ENCODE measurements around the gene ACBD4.

ACBD4 gene

GRCh38 chr17:45150911-45151809, 15.7 kb downstream of the ACBD4 start:
- FAIRE-seq (no peak), DNase-seq (ENCODE audit: insufficient read length) (no peak)
- TF ChIP-seq TAF1 (IDR thresholded peaks at IDR 0.05; ENCODE audit: borderline replicate concordance, low read depth, low read length) (no peak), POLR2AphosphoS5 (IDR thresholded peaks at IDR 0.05; ENCODE audit: low read depth, low read length) (no peak), POLR2A (IDR thresholded peaks at IDR 0.05; ENCODE audit: low read depth, low read length) (no peak)

- TF ChIP-seq POLR2A (IDR thresholded peaks at IDR 0.05; ENCODE audit: low read depth, low read length) (no peak), TAF1 (IDR thresholded peaks at IDR 0.05; ENCODE audit: borderline replicate concordance, low read depth, low read length) (no peak), POLR2AphosphoS5 (IDR thresholded peaks at IDR 0.05; ENCODE audit: low read depth, low read length) (no peak)
- no peak for FAIRE-seq
- no peak for DNase-seq (ENCODE audit: insufficient read length)
Observed at GRCh38 chr17:45155029-45155428, 19.5 kb downstream of the ACBD4 start.

- DNase-seq (ENCODE audit: insufficient read length), result no peak
- FAIRE-seq, result no peak
- TF ChIP-seq POLR2AphosphoS5 (IDR thresholded peaks at IDR 0.05; ENCODE audit: low read depth, low read length) (no peak), TAF1 (IDR thresholded peaks at IDR 0.05; ENCODE audit: borderline replicate concordance, low read depth, low read length) (no peak), POLR2A (IDR thresholded peaks at IDR 0.05; ENCODE audit: low read depth, low read length) (no peak)
Observed at GRCh38 chr17:45155483-45155882, 20.0 kb downstream of the ACBD4 start.

GRCh38 chr17:45156242-45156641, 20.8 kb downstream of the ACBD4 start:
- no peak for TF ChIP-seq POLR2A (IDR thresholded peaks at IDR 0.05; ENCODE audit: low read depth, low read length)
- TF ChIP-seq POLR2AphosphoS5 (IDR thresholded peaks at IDR 0.05; ENCODE audit: low read depth, low read length), result no peak
- TF ChIP-seq TAF1 (IDR thresholded peaks at IDR 0.05; ENCODE audit: borderline replicate concordance, low read depth, low read length), result no peak
- DNase-seq (ENCODE audit: insufficient read length) (no peak), FAIRE-seq (no peak)

GRCh38 chr17:45160447-45161287, 25.2 kb downstream of the ACBD4 start:
- DNase-seq (ENCODE audit: insufficient read length), result no peak
- peak; percentile 46 for FAIRE-seq
- TF ChIP-seq POLR2AphosphoS5 (IDR thresholded peaks at IDR 0.05; ENCODE audit: low read depth, low read length) (peak; percentile 51; the same call in 1 of the 2 replicates), TAF1 (IDR thresholded peaks at IDR 0.05; ENCODE audit: borderline replicate concordance, low read depth, low read length) (no peak; the same call in 1 of the 2 replicates), POLR2A (IDR thresholded peaks at IDR 0.05; ENCODE audit: low read depth, low read length) (no peak; the same call in none of the 2 replicates)

- TF ChIP-seq POLR2A (IDR thresholded peaks at IDR 0.05; ENCODE audit: low read depth, low read length) (peak; percentile 93), POLR2AphosphoS5 (IDR thresholded peaks at IDR 0.05; ENCODE audit: low read depth, low read length) (peak; percentile 80; the same call in 1 of the 2 replicates), TAF1 (IDR thresholded peaks at IDR 0.05; ENCODE audit: borderline replicate concordance, low read depth, low read length) (peak; percentile 98)
- FAIRE-seq (peak; percentile 94), DNase-seq (ENCODE audit: insufficient read length) (peak; percentile 94)
Observed at GRCh38 chr17:45161288-45162024, 26.0 kb downstream of the ACBD4 start, which contains the start of gene HEXIM2. HEXIM2 (plus strand) TSS chr17:45161875; CDS start chr17:45162794, 919 bp downstream.

GRCh38 chr17:45162025-45162687, 26.7 kb downstream of the ACBD4 start:
- no peak for TF ChIP-seq POLR2AphosphoS5 (IDR thresholded peaks at IDR 0.05; ENCODE audit: low read depth, low read length)
- no peak for TF ChIP-seq TAF1 (IDR thresholded peaks at IDR 0.05; ENCODE audit: borderline replicate concordance, low read depth, low read length)
- no peak for TF ChIP-seq POLR2A (IDR thresholded peaks at IDR 0.05; ENCODE audit: low read depth, low read length)
- FAIRE-seq (no peak), DNase-seq (ENCODE audit: insufficient read length) (no peak)

- TF ChIP-seq POLR2A (IDR thresholded peaks at IDR 0.05; ENCODE audit: low read depth, low read length) (no peak), TAF1 (IDR thresholded peaks at IDR 0.05; ENCODE audit: borderline replicate concordance, low read depth, low read length) (no peak), POLR2AphosphoS5 (IDR thresholded peaks at IDR 0.05; ENCODE audit: low read depth, low read length) (no peak)
- FAIRE-seq (no peak), DNase-seq (ENCODE audit: insufficient read length) (no peak)
Observed at GRCh38 chr17:45164734-45165269, 29.3 kb downstream of the ACBD4 start.

- FAIRE-seq, result no peak
- TF ChIP-seq POLR2AphosphoS5 (IDR thresholded peaks at IDR 0.05; ENCODE audit: low read depth, low read length) (no peak), TAF1 (IDR thresholded peaks at IDR 0.05; ENCODE audit: borderline replicate concordance, low read depth, low read length) (no peak), POLR2A (IDR thresholded peaks at IDR 0.05; ENCODE audit: low read depth, low read length) (no peak)
- no peak for DNase-seq (ENCODE audit: insufficient read length)
Observed at GRCh38 chr17:45168991-45169752, 33.7 kb downstream of the ACBD4 start.
